Vagina (tissue), 2 donors: Measurements from ENCODE around the gene CARD10.

ENCODE experiments used
- POLR2AphosphoS5 ChIP-seq, 2 donors: sonication (generic); formaldehyde crosslinking; IDR thresholded peaks; one replicate each; pipeline ENCODE4 v1.9.0; 2017; ENCODE audit warnings: antibody characterized with exemption in 2 of 2, mild to moderate bottlenecking in 2 of 2, low read depth in 1 of 2; ENCODE audit not compliant: insufficient read depth in 1 of 2
- TF ChIP-seq, protein P1 (sequence below), 3 experiments: fragments of 450-650 bp in 2 of 3; fragments of 200-600 bp in 1 of 3; sonication (generic) in 1 of 3; IDR thresholded peaks; one replicate each; pipeline ENCODE4 v1.5.1; 2017 to 2019; ENCODE audit warnings: antibody characterized with exemption in 3 of 3, mild to moderate bottlenecking in 2 of 3, moderate library complexity in 2 of 3

DNA sequence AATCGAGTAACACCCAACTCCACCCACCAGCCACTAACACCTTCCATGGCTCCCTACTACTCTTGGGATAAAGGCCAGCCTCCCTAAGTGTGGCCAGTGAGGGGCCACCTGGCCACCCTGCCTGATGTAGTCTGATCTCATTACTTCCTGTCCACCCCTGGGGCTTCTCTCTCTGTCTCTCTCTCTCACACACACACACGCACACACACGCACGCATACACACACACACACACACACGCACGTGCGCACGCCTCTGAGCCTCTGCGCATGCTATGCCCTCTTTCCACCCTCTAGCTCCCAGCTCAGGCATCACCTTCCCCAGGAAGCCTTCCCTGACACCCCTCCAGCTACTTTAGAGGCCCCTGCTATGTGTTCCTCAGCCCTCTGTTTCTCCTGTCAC, 37.0 kb downstream of the CARD10 start:
- TF ChIP-seq, protein P1, sequence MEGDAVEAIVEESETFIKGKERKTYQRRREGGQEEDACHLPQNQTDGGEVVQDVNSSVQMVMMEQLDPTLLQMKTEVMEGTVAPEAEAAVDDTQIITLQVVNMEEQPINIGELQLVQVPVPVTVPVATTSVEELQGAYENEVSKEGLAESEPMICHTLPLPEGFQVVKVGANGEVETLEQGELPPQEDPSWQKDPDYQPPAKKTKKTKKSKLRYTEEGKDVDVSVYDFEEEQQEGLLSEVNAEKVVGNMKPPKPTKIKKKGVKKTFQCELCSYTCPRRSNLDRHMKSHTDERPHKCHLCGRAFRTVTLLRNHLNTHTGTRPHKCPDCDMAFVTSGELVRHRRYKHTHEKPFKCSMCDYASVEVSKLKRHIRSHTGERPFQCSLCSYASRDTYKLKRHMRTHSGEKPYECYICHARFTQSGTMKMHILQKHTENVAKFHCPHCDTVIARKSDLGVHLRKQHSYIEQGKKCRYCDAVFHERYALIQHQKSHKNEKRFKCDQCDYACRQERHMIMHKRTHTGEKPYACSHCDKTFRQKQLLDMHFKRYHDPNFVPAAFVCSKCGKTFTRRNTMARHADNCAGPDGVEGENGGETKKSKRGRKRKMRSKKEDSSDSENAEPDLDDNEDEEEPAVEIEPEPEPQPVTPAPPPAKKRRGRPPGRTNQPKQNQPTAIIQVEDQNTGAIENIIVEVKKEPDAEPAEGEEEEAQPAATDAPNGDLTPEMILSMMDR (IDR thresholded peaks at IDR 0.05) = no peak
- no peak for TF ChIP-seq POLR2AphosphoS5 (IDR thresholded peaks at IDR 0.05; ENCODE audit: insufficient read depth in 1 of 2, low read depth in 1 of 2)
